Activated T-helper 17 cell treated with anti-CD3 and anti-CD28 coated beads, Interleukin-2, amount 50 U/mL, for 72 hours (primary cell): ENCODE measurements around the gene SLA2. TPM values are rescaled to one million over a fixed set of nuclear protein-coding genes. Genes with fewer than 3 reads are reported as not detected.
"Not testable (repeated sequence)": the region's sequence is repeated elsewhere in the genome, so short reads cannot be mapped to it uniquely, and the experiment has no call there.

Source experiments
- ATAC-seq: fragments of 150-1000 bp; cut with Tn5 transposase; replicated peaks from 2 replicates; pipeline ENCODE4 v1.10.0; 2021; ENCODE audit warnings: mild to moderate bottlenecking, moderate library complexity
- H3K27ac Mint-ChIP-seq: one replicate; pipeline ENCODE4 v1.8.0; 2022; ENCODE audit warnings: mixed read lengths
- H3K27me3 Mint-ChIP-seq: one replicate; pipeline ENCODE4 v1.8.0; 2022; ENCODE audit warnings: mixed read lengths
- H3K36me3 Mint-ChIP-seq: one replicate; pipeline ENCODE4 v1.8.0; 2022; ENCODE audit warnings: low read depth, mild to moderate bottlenecking, mixed read lengths
- H3K4me1 Mint-ChIP-seq: one replicate; pipeline ENCODE4 v1.8.0; 2022; ENCODE audit warnings: mixed read lengths
- H3K4me3 Mint-ChIP-seq: one replicate; pipeline ENCODE4 v1.8.0; 2022; ENCODE audit warnings: mild to moderate bottlenecking, mixed read lengths
- H3K9me3 Mint-ChIP-seq: one replicate; pipeline ENCODE4 v1.8.0; 2022; ENCODE audit warnings: mixed read lengths
- total RNA-seq, 2 donors: library from RNA; stranded (reverse); gene quantifications; one replicate each; pipeline ENCODE4 v1.2.3, GENCODE V29; 2022

Gene SLA2
- total RNA-seq: 10 to 100 TPM; 42.4 to 43.7 TPM

- peak; percentile 71 for ATAC-seq
Observed at GRCh38 chr20:36645998-36646397, at the start of gene SLA2. TSS of gene SLA2 (minus strand) at chr20:36646196. CDS start at chr20:36641335, 4,861 bp downstream.

GRCh38 chr20:36695467-36695866 lies 49.5 kb upstream of the SLA2 start:
- H3K36me3 Mint-ChIP-seq: peaks cover 13% of the 10 kb centered on the region
- not testable (repeated sequence) for H3K4me3 Mint-ChIP-seq, H3K27ac Mint-ChIP-seq, H3K9me3 Mint-ChIP-seq, ATAC-seq, H3K27me3 Mint-ChIP-seq, H3K4me1 Mint-ChIP-seq

More at GRCh38 chr20:36645998-36646397, at the start of gene SLA2:
- Mint-ChIP-seq H3K36me3 (peaks cover 44% of the 10 kb centered on the region), H3K4me1 (peaks cover 15% of the 10 kb centered on the region), H3K27me3 (no peaks in the 10 kb centered on the region), H3K4me3 (peak within 1 kb of the TSS; percentile 98), H3K9me3 (no peaks in the 10 kb centered on the region), H3K27ac (peak within 1 kb of the TSS; percentile 98)

GRCh38 chr20:36688630-36689029 lies 42.6 kb upstream of the SLA2 start:
- Mint-ChIP-seq H3K4me3 (no peak overlapping the region), H3K27me3 (no peaks in the 10 kb centered on the region), H3K27ac (no peak overlapping the region), H3K9me3 (no peaks in the 10 kb centered on the region), H3K4me1 (no peaks in the 10 kb centered on the region), H3K36me3 (peaks cover 22% of the 10 kb centered on the region)
- ATAC-seq: no peak

DNA sequence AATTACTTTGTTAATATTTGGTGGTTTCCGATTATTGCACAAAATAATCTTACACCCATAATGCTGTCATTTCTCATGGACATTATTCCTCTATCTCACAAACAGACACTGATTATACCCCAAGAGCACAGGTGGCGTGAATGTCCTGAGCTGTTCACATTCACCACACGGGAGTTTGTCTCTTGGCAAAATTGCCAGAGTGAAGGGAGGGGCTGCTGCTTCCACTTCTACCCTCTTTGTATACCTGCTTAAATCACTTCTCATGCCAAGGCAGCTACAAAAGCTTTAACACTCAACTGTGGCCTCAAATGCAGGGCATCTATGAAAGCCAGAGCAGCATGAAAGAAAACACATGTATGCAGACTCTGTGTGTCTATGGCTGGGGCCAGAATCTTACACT lies 41.9 kb upstream of the SLA2 start:
- no peak for ATAC-seq
- peaks cover 22% of the 10 kb centered on the region for H3K36me3 Mint-ChIP-seq
- no peaks in the 10 kb centered on the region for H3K4me1 Mint-ChIP-seq
- no peaks in the 10 kb centered on the region for H3K9me3 Mint-ChIP-seq
- no peaks in the 10 kb centered on the region for H3K27me3 Mint-ChIP-seq
- H3K4me3 Mint-ChIP-seq: no peak overlapping the region
- no peak overlapping the region for H3K27ac Mint-ChIP-seq

GRCh38 chr20:36686944-36687343 lies 40.9 kb upstream of the SLA2 start:
- no peak for ATAC-seq
- H3K9me3 Mint-ChIP-seq: no peaks in the 10 kb centered on the region
- no peaks in the 10 kb centered on the region for H3K27me3 Mint-ChIP-seq
- peaks cover 32% of the 10 kb centered on the region for H3K36me3 Mint-ChIP-seq
- H3K27ac Mint-ChIP-seq: no peak overlapping the region
- no peaks in the 10 kb centered on the region for H3K4me1 Mint-ChIP-seq
- no peak overlapping the region for H3K4me3 Mint-ChIP-seq

DNA sequence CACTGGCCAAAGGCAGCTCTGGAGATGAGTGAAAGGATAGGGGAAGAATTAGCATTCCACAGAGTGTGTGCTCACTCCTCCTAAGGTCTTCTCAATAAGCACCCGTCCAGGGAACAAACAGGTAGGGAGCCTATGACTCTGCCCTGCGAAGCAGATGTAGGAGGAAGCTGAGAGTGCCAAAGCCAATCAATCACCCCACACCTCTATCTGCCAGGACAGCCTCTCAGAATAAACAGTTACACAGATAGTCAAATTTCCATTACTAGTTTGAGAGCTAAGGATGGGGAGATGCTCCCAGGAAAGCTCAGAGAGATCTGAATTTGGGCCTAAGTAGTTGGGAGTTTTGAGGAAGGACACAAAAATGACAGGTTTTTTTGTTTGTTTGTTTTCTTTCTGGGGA lies 40.5 kb upstream of the SLA2 start:
- Mint-ChIP-seq H3K9me3 (no peaks in the 10 kb centered on the region), H3K36me3 (peaks cover 34% of the 10 kb centered on the region), H3K4me1 (no peaks in the 10 kb centered on the region), H3K27ac (no peak overlapping the region), H3K4me3 (no peak overlapping the region), H3K27me3 (no peaks in the 10 kb centered on the region)
- ATAC-seq: no peak

DNA sequence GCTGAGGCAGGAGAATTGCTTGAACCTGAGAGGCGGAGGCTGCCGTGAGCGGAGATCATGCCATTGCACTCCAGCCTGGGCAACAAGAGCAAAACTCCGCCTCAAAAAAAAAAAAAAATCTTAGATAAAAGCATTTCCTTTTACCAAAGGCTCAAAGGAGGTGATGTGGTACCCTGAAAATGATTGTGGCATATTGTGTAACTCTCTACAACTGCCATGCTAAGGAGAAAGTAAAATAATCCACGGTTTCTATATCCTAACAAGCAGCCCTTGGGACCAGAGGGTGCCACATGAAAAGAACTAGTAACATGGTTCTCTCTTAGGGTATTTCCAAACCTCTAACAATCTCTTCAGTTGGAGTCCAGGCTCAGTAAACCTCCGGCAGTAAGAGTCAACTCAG lies 38.8 kb upstream of the SLA2 start:
- Mint-ChIP-seq H3K27ac (no peak overlapping the region), H3K27me3 (no peaks in the 10 kb centered on the region), H3K9me3 (no peaks in the 10 kb centered on the region)

GRCh38 chr20:36682311-36682710 lies 36.3 kb upstream of the SLA2 start:
- Mint-ChIP-seq H3K4me3 (no peak overlapping the region), H3K36me3 (peaks cover 46% of the 10 kb centered on the region), H3K27ac (no peak overlapping the region), H3K9me3 (no peaks in the 10 kb centered on the region), H3K4me1 (no peaks in the 10 kb centered on the region), H3K27me3 (no peaks in the 10 kb centered on the region)
- no peak for ATAC-seq

More for the DNA sequence above, 38.8 kb upstream of the SLA2 start:
- no peak for ATAC-seq
- H3K36me3 Mint-ChIP-seq: peaks cover 47% of the 10 kb centered on the region
- no peak overlapping the region for H3K4me3 Mint-ChIP-seq
- H3K4me1 Mint-ChIP-seq: no peaks in the 10 kb centered on the region

DNA sequence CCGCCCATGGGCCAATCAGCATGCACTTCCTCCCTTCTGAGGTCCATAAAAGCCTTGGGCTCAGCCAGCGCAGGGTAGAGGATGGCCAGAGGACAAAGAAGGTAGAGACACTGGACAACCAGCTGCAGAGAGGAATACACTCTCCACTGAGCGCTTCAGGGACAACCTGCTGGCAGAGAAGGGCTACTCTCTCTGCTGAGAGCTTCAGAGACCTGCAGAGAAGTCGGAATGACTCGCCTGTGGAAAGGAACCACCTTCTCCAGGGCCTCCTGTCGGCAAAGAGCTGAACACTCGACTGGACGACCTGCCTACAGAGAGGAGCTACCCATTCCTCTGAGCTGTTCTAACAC lies 31.4 kb upstream of the SLA2 start:
- no peak for ATAC-seq
- no peak overlapping the region for H3K27ac Mint-ChIP-seq
- no peaks in the 10 kb centered on the region for H3K9me3 Mint-ChIP-seq

DNA sequence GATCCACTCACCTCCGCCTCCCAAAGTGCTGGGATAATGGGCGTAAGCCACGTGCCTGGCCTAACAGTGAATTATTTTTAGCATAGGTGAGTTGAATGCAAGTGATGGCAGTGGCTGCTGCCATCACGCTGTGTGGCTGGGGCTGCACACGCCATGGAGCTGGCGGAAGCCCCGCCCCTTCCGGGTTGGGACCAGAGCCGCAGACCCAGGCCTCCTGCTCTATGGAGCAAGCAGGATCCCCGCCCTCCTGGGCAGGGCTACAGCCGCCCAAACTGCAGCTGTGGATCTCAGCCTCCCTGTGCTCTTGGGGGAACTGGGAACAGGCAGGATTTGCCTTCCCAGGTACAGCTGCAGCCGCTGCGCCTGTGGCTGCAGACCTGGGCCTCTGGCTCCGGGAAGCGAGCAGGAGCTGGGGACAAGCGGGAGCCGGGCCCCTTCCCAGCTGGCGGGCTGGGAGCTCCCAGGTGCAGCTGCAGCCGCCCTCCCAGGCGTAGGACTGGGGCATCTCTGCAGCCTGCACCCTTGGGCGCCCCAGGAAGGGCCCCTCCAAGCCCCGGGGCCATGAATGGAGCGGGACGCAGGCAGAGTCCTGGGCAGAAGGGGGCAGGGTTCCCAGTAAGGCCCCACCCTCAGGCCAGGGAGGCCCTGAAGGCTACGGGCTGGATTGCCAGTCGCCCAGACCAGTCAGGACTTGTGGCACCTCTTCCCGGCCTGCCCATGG lies 30.9 kb upstream of the SLA2 start:
- no peak overlapping the region for H3K27ac Mint-ChIP-seq

More for the DNA sequence above, 31.4 kb upstream of the SLA2 start:
- Mint-ChIP-seq H3K27me3 (no peaks in the 10 kb centered on the region), H3K4me1 (no peaks in the 10 kb centered on the region), H3K36me3 (peaks cover 29% of the 10 kb centered on the region), H3K4me3 (no peak overlapping the region)

GRCh38 chr20:36675545-36675944 lies 29.5 kb upstream of the SLA2 start:
- H3K27me3 Mint-ChIP-seq, H3K27ac Mint-ChIP-seq, H3K9me3 Mint-ChIP-seq, H3K4me3 Mint-ChIP-seq, H3K4me1 Mint-ChIP-seq, ATAC-seq: not testable (repeated sequence)
- peaks cover 19% of the 10 kb centered on the region for H3K36me3 Mint-ChIP-seq

More for the DNA sequence above, 30.9 kb upstream of the SLA2 start:
- Mint-ChIP-seq H3K4me3 (no peak overlapping the region), H3K9me3 (no peaks in the 10 kb centered on the region), H3K4me1 (no peaks in the 10 kb centered on the region), H3K27me3 (no peaks in the 10 kb centered on the region), H3K36me3 (peaks cover 28% of the 10 kb centered on the region)
- no peak for ATAC-seq

DNA sequence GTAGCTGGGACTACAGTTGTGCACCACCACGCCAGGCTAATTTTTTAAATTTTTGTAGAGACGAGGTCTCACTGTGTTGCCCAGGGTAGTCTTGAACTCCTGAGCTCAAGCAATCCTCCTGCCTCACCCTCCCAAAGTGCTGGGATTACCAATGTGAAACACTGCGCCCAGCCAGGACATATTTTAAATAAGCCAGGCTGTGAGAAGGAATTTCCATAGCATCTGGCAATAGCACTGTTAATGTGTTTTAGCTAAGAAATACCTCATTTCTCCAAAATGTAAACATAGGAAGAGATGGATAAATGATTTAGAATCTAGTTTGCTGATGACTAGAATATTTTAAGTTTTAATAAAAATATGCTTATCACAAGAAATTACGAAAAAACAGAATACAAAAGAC lies 27.0 kb upstream of the SLA2 start:
- Mint-ChIP-seq H3K9me3 (no peaks in the 10 kb centered on the region), H3K4me1 (no peaks in the 10 kb centered on the region), H3K36me3 (peaks cover 16% of the 10 kb centered on the region), H3K4me3 (no peak overlapping the region), H3K27me3 (no peaks in the 10 kb centered on the region), H3K27ac (no peak overlapping the region)
- no peak for ATAC-seq

GRCh38 chr20:36670665-36671357 lies 24.8 kb upstream of the SLA2 start:
- Mint-ChIP-seq H3K36me3 (peaks cover 18% of the 10 kb centered on the region), H3K4me3 (no peak overlapping the region), H3K4me1 (no peaks in the 10 kb centered on the region)

GRCh38 chr20:36666181-36666740 lies 20.3 kb upstream of the SLA2 start:
- no peak for ATAC-seq
- Mint-ChIP-seq H3K27me3 (no peaks in the 10 kb centered on the region), H3K4me3 (no peak overlapping the region), H3K36me3 (peaks cover 34% of the 10 kb centered on the region), H3K4me1 (no peaks in the 10 kb centered on the region), H3K9me3 (no peaks in the 10 kb centered on the region), H3K27ac (peak overlapping the region; percentile 36)

More at GRCh38 chr20:36670665-36671357, 24.8 kb upstream of the SLA2 start:
- no peak for ATAC-seq
- Mint-ChIP-seq H3K9me3 (no peaks in the 10 kb centered on the region), H3K27me3 (no peaks in the 10 kb centered on the region), H3K27ac (no peak overlapping the region)

DNA sequence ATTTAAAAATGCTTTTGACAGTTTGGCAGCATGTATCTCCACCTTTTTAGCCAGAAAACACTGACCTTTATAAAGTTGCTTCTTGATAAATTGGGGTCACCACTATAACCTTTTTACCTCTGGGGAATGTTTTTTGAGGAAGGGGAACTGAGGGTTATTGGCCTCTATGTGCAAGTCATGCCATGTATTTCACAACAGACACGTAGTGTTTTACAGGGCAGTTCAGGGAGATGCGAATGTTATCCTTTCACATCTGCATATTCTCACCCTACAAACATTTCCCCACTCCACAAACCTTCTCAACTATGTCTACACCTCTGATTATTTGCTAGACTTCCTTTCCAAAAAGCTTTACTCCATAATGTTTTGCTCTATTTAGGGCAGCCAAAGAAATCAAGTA lies 17.0 kb upstream of the SLA2 start:
- H3K36me3 Mint-ChIP-seq: peaks cover 33% of the 10 kb centered on the region
- H3K27me3 Mint-ChIP-seq: no peaks in the 10 kb centered on the region
- H3K9me3 Mint-ChIP-seq: no peaks in the 10 kb centered on the region
- no peak for ATAC-seq
- peaks cover 5% of the 10 kb centered on the region for H3K4me1 Mint-ChIP-seq
- no peak overlapping the region for H3K4me3 Mint-ChIP-seq
- H3K27ac Mint-ChIP-seq: no peak overlapping the region
